T-helper 1 cell treated with Interleukin-12 subunit alpha and Interleukin-12 subunit beta and Interleukin-4 antibody, amounts not matched to agents 30 μg/mL and 1 μg/mL, for 36 hours (primary cell): ENCODE measurements around the gene APEX2.

ENCODE experiments used
- H3K27ac Mint-ChIP-seq: one replicate; pipeline ENCODE4 v1.8.0; 2021; ENCODE audit warnings: mild to moderate bottlenecking, mixed read lengths
- H3K27me3 Mint-ChIP-seq: one replicate; pipeline ENCODE4 v1.8.0; 2021; ENCODE audit warnings: low read depth, mixed read lengths
- H3K36me3 Mint-ChIP-seq: one replicate; pipeline ENCODE4 v1.8.0; 2021; ENCODE audit warnings: low read depth, mixed read lengths
- H3K4me1 Mint-ChIP-seq: one replicate; pipeline ENCODE4 v1.8.0; 2021; ENCODE audit warnings: low read depth, mixed read lengths
- H3K4me3 Mint-ChIP-seq: one replicate; pipeline ENCODE4 v1.8.0; 2021; ENCODE audit warnings: mild to moderate bottlenecking, moderate library complexity, mixed read lengths
- H3K9me3 Mint-ChIP-seq: one replicate; pipeline ENCODE4 v1.8.0; 2021; ENCODE audit warnings: mixed read lengths

APEX2 gene

DNA sequence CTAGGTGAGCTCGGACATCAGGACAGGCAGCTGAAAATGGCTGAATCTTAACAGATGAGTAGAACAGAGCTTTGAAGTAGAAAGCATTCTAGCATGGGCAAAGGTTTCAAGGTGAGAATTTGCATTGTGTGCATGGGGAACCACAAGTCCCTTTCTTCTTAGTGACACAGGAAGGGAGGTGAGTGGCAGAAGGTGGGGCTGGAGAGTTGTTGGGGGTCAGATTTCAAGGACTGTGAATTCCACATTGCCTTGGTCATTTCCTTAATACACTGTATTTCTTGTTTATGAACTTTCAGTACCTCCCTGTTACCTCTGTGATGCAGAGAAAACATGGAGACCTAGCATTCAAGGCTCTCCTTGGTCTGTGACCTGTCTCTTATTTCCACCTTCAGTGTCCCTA is 4.1 kb downstream of the APEX2 start:
- H3K27me3 Mint-ChIP-seq, result no peaks in the 10 kb centered on the region
- H3K9me3 Mint-ChIP-seq, result no peaks in the 10 kb centered on the region
- H3K27ac Mint-ChIP-seq, result no peak overlapping the region
- H3K4me3 Mint-ChIP-seq, result no peak overlapping the region
- peaks cover 39% of the 10 kb centered on the region for H3K36me3 Mint-ChIP-seq
- H3K4me1 Mint-ChIP-seq, result peaks cover 23% of the 10 kb centered on the region

DNA sequence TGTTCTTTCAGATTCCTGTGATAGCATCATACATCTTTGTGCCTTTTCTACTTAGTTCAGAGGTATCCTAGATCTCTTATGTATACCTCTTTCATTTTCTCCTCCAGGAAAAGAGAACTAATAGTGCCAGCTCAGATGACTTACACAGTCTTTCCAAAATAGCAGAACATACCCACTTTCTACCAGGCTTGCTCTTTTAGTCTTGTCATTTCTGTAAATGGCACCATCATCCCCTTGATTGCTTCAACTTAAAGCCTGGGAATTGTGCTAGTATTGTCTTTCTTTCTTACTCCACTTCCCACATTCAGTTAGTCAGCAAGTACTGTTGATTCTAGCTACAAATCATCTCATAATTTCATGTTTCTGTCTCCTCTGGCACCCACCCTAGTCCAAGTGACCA is 5.1 kb downstream of the APEX2 start:
- Mint-ChIP-seq H3K4me1 (peaks cover 23% of the 10 kb centered on the region), H3K27ac (no peak overlapping the region), H3K9me3 (no peaks in the 10 kb centered on the region), H3K4me3 (no peak overlapping the region), H3K27me3 (no peaks in the 10 kb centered on the region), H3K36me3 (peaks cover 39% of the 10 kb centered on the region)

DNA sequence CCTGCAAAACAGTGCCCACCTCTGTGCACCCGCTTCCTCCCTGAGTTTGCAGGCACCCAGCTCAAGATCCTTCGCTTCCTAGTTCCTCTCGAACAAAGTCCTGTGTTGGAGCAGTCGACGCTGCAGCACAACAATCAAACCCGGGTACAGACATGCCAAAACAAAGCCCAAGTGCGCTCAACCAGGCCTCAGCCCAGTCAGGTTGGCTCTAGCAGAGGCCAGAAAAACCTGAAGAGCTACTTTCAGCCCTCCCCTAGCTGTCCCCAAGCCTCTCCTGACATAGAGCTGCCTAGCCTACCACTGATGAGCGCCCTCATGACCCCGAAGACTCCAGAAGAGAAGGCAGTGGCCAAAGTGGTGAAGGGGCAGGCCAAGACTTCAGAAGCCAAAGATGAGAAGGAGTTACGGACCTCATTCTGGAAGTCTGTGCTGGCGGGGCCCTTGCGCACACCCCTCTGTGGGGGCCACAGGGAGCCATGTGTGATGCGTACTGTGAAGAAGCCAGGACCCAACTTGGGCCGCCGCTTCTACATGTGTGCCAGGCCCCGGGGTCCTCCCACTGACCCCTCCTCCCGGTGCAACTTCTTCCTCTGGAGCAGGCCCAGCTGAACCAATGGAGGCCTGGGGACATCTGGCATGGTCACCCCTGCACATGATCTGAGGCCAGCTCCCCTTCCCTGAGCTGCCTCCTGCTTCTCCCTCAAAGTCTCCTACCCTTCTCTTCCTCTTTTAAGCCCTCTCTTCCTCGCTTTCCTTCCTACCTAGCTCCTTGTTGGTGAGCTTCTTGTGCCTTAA is 6.9 kb downstream of the APEX2 start:
- no peaks in the 10 kb centered on the region for H3K27me3 Mint-ChIP-seq
- no peak overlapping the region for H3K4me3 Mint-ChIP-seq
- H3K4me1 Mint-ChIP-seq, result peaks cover 12% of the 10 kb centered on the region
- no peaks in the 10 kb centered on the region for H3K9me3 Mint-ChIP-seq
- H3K36me3 Mint-ChIP-seq, result peaks cover 34% of the 10 kb centered on the region
- no peak overlapping the region for H3K27ac Mint-ChIP-seq

DNA sequence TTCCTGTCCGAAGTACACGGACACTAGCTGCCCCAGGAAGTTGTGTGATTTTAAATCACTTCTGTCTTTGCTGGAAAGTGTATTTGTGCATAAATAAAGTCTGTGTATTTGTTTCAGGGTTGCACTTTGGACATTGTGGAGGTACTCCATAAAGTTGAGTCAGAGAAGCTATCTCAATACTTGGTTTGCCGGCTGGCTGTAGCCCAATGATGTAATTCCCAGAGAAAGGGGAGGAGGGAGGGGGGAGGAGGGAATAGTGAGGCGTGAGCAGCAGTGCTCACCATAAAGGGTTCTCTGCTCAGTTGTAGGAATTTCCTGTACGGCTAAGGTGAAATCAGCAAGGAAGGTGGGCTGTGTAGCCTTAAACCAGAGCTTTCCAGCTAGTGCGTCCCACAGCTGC is 7.5 kb downstream of the APEX2 start:
- peaks cover 28% of the 10 kb centered on the region for H3K36me3 Mint-ChIP-seq
- no peak overlapping the region for H3K27ac Mint-ChIP-seq
- no peaks in the 10 kb centered on the region for H3K9me3 Mint-ChIP-seq
- H3K4me3 Mint-ChIP-seq, result no peak overlapping the region
- H3K4me1 Mint-ChIP-seq, result peaks cover 10% of the 10 kb centered on the region
- H3K27me3 Mint-ChIP-seq, result no peaks in the 10 kb centered on the region

DNA sequence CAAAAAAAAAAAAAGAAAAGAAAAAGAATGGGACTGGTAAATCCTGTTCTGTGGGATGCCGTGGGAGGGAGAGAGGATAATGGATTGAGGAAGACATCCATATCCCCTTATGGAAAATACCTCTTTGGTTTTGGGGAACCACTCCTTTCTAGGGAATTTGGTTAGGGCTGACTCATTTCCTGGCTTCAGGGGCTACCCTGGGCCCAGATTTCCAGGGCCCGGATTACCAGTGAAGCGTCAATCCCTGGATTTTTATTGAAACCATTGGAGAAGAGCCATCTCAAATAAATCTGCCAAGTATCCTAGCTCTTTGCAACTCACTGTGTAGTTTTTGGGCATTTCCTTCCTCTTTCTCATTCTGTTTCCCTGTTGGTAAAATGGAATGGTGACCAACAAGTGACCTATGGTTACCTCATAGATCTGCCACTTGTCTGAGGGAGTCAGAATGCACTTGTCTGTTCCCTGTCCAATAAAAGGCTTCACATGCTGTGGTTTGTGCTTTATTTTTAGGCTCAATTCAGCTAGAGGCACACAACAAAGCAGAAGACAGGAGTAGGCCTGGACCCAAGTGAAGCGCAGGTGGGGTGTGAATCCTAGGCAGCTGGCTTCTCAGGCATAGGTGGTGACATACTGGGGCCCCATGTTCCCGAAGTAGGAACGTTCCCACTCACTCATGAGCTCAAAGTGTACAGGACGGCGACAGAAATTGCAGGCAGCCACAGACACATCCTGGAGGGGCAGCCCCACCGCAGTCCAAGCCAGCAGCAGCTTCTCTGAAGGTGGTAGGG is 8.6 kb downstream of the APEX2 start:
- H3K4me3 Mint-ChIP-seq, result no peak overlapping the region
- no peaks in the 10 kb centered on the region for H3K27me3 Mint-ChIP-seq
- peaks cover 9% of the 10 kb centered on the region for H3K4me1 Mint-ChIP-seq
- H3K27ac Mint-ChIP-seq, result no peak overlapping the region
- no peaks in the 10 kb centered on the region for H3K9me3 Mint-ChIP-seq
- peaks cover 24% of the 10 kb centered on the region for H3K36me3 Mint-ChIP-seq

DNA sequence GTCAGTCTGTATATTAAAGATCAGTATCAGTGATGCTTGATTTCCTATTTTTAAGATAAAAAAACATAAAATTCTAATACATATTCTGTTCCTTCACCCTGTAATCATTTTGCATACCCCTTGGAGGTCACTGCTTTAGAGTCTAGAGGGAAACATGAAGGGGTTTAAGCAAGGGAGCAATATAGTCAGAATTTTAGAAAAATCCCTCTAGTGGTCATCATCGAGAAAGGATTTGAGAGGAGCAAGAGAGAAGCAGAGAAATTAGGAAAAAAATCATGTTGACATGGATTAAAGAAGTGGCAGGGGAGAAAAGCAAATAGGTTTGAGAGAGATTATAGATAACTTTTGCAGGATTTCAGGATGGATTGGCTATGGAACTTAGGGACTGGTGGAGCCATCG is 11.1 kb downstream of the APEX2 start:
- no peaks in the 10 kb centered on the region for H3K27me3 Mint-ChIP-seq
- peaks cover 5% of the 10 kb centered on the region for H3K4me1 Mint-ChIP-seq
- no peak overlapping the region for H3K4me3 Mint-ChIP-seq
- peaks cover 9% of the 10 kb centered on the region for H3K36me3 Mint-ChIP-seq
- H3K9me3 Mint-ChIP-seq, result no peaks in the 10 kb centered on the region
- H3K27ac Mint-ChIP-seq, result no peak overlapping the region

DNA sequence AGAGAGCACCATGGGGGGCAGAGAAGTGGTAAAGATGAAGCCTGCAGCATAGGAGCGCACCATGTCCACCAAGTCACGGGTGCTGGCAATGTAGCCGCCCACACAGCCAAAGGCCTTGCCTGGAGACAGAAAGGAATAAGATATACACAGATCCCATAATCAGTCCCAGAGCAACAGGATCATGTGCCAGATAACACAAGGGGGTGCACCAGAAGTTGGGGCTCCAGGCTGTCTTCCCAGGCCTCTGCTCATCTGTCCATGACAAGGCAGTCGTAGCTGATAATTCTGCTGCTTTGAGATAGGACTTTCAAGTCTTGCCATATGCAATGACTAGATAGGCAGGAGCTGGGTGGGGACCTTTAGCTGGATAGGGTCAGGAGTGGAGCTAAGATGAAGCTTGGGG is 14.7 kb downstream of the APEX2 start:
- Mint-ChIP-seq H3K27ac (no peak overlapping the region), H3K27me3 (no peaks in the 10 kb centered on the region), H3K36me3 (no peaks in the 10 kb centered on the region), H3K4me3 (no peak overlapping the region), H3K9me3 (no peaks in the 10 kb centered on the region), H3K4me1 (no peaks in the 10 kb centered on the region)

DNA sequence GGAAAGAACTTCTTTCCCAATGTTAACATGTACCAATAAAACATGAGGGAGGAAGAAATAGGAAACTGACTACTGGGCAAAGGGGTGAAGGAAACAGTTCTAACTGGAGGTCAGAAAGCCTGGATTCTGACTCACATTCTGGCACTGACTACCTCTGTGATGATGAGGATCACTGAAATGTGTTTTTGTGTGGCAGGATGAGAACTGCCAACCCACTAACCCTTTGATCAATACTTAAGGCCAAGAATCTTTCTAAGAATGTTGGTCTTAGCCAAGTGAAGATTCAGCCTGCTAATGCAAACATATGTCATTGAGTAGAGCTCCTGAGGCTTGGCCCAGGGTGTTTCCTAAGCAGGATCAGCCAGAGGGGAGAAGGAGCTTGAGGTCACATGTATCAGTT is 26.0 kb downstream of the APEX2 start:
- Mint-ChIP-seq H3K4me3 (no peak overlapping the region), H3K36me3 (peaks cover 3% of the 10 kb centered on the region), H3K27ac (no peak overlapping the region), H3K27me3 (no peaks in the 10 kb centered on the region), H3K9me3 (no peaks in the 10 kb centered on the region), H3K4me1 (no peaks in the 10 kb centered on the region)

DNA sequence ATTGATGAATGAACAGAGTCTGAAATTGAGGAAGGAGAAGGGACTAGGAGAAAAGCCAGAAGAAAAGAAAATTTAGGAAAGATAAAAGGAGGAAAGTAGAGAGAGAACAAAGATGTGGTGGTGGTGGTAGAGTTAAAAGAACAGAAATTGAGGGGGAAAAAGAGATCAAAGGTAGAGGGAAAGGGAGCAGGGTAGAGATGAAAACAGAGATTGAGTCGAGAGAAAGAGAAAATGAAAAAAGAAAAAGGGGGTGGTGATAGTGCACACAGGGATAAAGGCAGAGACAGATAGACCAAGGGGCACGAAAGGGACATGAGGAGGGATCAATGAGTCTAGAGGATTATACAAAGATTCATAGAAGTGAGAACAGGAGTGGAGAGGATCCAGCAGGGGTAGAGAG is 26.7 kb downstream of the APEX2 start:
- Mint-ChIP-seq H3K4me1 (no peaks in the 10 kb centered on the region), H3K4me3 (no peak overlapping the region), H3K36me3 (no peaks in the 10 kb centered on the region), H3K27ac (no peak overlapping the region), H3K9me3 (no peaks in the 10 kb centered on the region), H3K27me3 (no peaks in the 10 kb centered on the region)

DNA sequence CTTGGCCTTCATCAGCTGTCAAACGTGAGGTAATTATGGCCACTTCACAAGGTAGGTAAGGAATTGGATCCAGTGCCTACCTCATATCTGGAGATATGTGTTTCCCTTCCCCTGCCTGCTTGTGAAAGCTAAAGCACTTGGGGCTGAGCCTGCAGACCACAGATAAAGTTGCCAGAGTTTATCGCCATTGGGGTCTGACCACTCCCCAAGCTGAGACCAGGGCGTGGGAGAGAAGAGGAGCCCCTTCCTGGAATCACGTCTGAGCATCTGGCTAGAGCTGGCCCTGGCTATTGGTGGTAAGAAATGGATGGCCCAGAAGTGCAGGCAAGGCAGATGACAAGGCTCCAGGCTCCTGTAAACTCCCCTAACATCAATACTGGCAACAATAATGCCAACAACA is 27.9 kb downstream of the APEX2 start:
- H3K27me3 Mint-ChIP-seq, result no peaks in the 10 kb centered on the region
- H3K27ac Mint-ChIP-seq, result no peak overlapping the region
- H3K4me3 Mint-ChIP-seq, result no peak overlapping the region
- H3K36me3 Mint-ChIP-seq, result no peaks in the 10 kb centered on the region
- H3K4me1 Mint-ChIP-seq, result no peaks in the 10 kb centered on the region
- H3K9me3 Mint-ChIP-seq, result no peaks in the 10 kb centered on the region

DNA sequence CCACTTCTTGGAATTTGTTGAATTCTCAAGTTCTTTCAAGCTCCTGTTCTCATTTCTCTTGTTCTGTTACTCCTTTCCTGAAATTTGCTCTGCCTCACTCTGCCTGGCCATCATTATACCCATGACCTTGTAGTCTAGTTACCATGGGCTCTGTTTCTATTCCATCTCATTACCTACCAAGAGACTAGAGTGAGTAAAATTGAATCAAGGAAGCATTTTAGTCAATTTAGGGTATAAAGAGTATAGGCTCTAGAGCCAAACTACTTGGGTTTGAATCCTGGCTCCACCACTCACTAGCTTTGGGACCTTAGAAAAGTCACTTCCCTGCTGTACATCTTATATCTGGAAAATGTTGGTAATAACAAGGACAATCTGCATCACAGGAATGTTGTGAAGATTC is 28.4 kb downstream of the APEX2 start:
- H3K36me3 Mint-ChIP-seq, result no peaks in the 10 kb centered on the region
- no peaks in the 10 kb centered on the region for H3K4me1 Mint-ChIP-seq
- H3K27ac Mint-ChIP-seq, result no peak overlapping the region
- H3K27me3 Mint-ChIP-seq, result no peaks in the 10 kb centered on the region
- H3K9me3 Mint-ChIP-seq, result no peaks in the 10 kb centered on the region
- no peak overlapping the region for H3K4me3 Mint-ChIP-seq

DNA sequence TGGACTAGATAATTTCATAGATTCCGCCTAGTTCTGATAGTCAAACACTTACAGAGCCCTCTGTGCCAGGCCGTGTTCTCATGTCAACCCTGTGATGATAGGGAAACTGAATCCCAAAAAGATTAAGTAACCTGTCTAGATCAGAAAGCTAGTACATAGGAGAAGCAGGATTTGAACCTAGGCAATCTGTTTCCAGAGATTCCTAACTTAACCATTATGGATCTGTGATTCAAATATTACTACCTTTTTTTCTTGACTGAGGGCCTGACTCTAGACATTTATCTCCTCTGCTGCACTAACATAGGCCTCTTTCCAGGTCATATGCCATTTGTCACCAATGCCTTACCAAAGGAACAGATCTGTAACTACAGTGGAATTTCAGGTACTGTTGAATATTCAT is 29.1 kb downstream of the APEX2 start:
- H3K36me3 Mint-ChIP-seq, result no peaks in the 10 kb centered on the region
- no peak overlapping the region for H3K4me3 Mint-ChIP-seq
- H3K27me3 Mint-ChIP-seq, result no peaks in the 10 kb centered on the region
- H3K9me3 Mint-ChIP-seq, result no peaks in the 10 kb centered on the region
- H3K4me1 Mint-ChIP-seq, result no peaks in the 10 kb centered on the region
- no peak overlapping the region for H3K27ac Mint-ChIP-seq

DNA sequence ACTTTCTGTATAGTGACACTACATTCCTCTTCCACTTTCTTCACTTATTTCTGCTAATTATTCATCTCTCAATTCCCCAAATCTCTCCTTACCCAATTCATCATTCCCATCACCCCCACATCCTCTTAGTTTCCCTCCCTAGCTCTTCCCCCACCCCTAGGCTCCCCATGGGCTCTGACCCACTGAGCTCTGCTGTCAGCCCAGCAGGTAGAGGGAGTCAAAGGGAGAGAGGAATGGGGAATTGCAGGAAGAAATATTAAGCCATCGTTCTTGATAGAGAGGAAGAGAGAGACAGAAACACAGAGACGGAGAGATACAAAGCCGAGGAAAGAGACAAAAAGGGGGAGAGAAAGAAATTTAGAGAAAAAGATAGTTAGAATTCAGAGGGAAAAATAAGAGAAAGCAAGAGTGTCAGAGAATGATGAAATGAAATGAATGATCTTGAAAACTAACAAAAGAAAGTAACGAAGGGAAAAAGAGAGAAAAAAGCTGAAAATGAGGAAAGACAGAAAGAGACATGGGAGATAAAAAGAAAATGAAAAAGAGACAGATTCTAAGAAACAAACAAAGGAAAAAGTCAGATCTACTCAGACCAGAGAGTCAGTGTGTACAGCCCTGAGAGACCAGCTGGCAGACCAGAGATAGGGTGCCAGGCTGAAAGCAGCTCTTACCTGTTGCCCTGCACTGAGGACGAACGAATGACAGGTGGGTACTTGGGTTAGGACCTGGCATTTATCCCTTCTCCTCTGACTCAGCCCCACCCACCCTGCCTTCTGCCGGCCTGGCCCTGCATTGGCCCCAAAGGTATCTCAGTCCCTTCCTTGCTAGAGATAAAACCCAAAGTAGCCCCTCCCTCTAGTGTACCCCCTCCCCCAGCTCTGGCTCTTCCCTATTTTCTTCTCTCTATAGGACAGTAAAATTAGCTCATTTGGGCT is 30.4 kb downstream of the APEX2 start, which contains the start of gene ALAS2:
Gene ALAS2, minus strand, starts transcription at position 707 of the 935 bp plus-strand sequence. CDS start 4,977 bp downstream, outside the sequence.
- Mint-ChIP-seq H3K4me3 (no peak within 1 kb of the TSS), H3K36me3 (no peaks in the 10 kb centered on the region), H3K27ac (no peak within 1 kb of the TSS), H3K9me3 (no peaks in the 10 kb centered on the region), H3K4me1 (no peaks in the 10 kb centered on the region), H3K27me3 (no peaks in the 10 kb centered on the region)

DNA sequence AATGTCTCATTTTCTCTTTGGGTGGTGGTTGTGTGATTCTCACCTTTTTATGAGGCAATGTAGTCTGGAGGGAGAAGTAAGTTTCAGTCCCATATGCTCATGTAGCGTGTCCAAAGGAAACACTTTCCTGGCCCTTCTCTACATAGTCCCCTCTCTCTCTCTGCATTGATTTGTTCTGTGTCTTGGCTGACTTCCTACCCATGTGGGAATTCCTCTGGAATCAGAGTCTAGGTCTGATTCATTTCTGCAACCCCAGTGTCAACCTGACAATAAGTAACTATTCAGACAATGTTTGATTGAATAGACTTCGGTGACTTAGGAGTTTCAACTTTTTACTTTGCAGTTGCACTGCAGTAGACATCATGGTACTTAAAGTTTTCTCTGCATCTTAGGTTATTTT is 33.3 kb downstream of the APEX2 start:
- Mint-ChIP-seq H3K36me3 (no peaks in the 10 kb centered on the region), H3K27me3 (no peaks in the 10 kb centered on the region), H3K4me1 (no peaks in the 10 kb centered on the region), H3K9me3 (no peaks in the 10 kb centered on the region), H3K4me3 (no peak overlapping the region), H3K27ac (no peak overlapping the region)
